ENCODE measurements around the gene SLCO1A2. TPM values are rescaled to one million over a fixed set of nuclear protein-coding genes. Genes with fewer than 3 reads are reported as not detected.

Gene SLCO1A2
- total and polyA plus RNA-seq, 2 experiments from 2014 or later: 10.2 to 10.8 TPM

DNA sequence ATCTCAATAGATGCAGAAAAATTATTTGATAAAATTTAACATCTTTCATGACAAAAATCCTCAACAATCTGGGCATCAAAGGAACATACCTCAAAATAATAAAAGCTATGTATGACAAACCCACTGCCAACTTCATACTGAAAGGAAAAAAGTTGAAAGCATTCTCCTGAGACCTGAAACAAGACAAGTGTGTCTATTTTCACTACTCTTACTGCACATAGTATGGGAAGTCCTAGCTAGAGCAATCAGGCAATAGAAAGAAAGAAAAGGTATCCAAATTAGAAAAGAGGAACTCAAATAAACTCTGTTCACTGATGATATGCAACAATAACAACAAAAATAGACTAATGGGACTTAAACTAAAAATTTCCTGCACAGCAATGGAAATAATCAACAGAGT is 113.6 kb downstream of the SLCO1A2 start (continued):
- TF ChIP-seq, protein P1, sequence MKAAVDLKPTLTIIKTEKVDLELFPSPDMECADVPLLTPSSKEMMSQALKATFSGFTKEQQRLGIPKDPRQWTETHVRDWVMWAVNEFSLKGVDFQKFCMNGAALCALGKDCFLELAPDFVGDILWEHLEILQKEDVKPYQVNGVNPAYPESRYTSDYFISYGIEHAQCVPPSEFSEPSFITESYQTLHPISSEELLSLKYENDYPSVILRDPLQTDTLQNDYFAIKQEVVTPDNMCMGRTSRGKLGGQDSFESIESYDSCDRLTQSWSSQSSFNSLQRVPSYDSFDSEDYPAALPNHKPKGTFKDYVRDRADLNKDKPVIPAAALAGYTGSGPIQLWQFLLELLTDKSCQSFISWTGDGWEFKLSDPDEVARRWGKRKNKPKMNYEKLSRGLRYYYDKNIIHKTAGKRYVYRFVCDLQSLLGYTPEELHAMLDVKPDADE (IDR thresholded peaks at IDR 0.05): no peak

- no peak overlapping the region for H3K4me3 ChIP-seq
Measured at GRCh38 chr12:21220266-21220665, 114.5 kb downstream of the SLCO1A2 start.

GRCh38 chr12:21219206-21219605 is 115.5 kb downstream of the SLCO1A2 start:
- no peak overlapping the region for H3K27ac Mint-ChIP-seq
- no peak for DNase-seq (ENCODE audit: low spot score)
- H4K20me1 ChIP-seq (replicated peaks; ENCODE audit: insufficient read depth): no peaks in the 10 kb centered on the region
- no peaks in the 10 kb centered on the region for H3K27me3 ChIP-seq (ENCODE audit: insufficient read depth)
- no peaks in the 10 kb centered on the region for H3K27me3 Mint-ChIP-seq (ENCODE audit: insufficient read depth, low read depth, poor library complexity)
- H3K4me3 Mint-ChIP-seq: no peak overlapping the region
- 0 out of 2 replicates have a peak, but pooled peaks cover 6% of the 10 kb centered on the region for H3K79me2 ChIP-seq (replicated peaks; ENCODE audit: insufficient read depth)
- H3K9me3 Mint-ChIP-seq: no peaks in the 10 kb centered on the region
- no peak for ATAC-seq
- H3K4me1 ChIP-seq (ENCODE audit: insufficient read depth): peaks cover 6% of the 10 kb centered on the region; the same call in 1 of the 2 replicates
- no peak overlapping the region for H3K27ac ChIP-seq (ENCODE audit: low read depth)
- no peaks in the 10 kb centered on the region for H3K36me3 ChIP-seq (ENCODE audit: insufficient read depth)
- no peak overlapping the region for H2AFZ ChIP-seq
- H3K4me2 ChIP-seq: no peak overlapping the region
- H3K9me2 ChIP-seq (ENCODE audit: insufficient read depth): no peaks in the 10 kb centered on the region
- 0 out of 3 replicates have a peak, but pooled peaks cover 4% of the 10 kb centered on the region for H3K36me3 Mint-ChIP-seq (ENCODE audit: low read depth)
- no peak overlapping the region for H3K4me3 ChIP-seq
- H3F3A ChIP-seq (replicated peaks; ENCODE audit: low read depth): no peaks in the 10 kb centered on the region
- peaks cover 5% of the 10 kb centered on the region; the same call in 1 of the 3 replicates for H3K4me1 Mint-ChIP-seq
- no peak for TF ChIP-seq JUNB (IDR thresholded peaks at IDR 0.05; ENCODE audit: unreplicated experiment)
- no peak for TF ChIP-seq EZH2phosphoT487 (IDR thresholded peaks at IDR 0.05; ENCODE audit: unreplicated experiment)
- TF ChIP-seq STAT1 (IDR thresholded peaks at IDR 0.05; ENCODE audit: unreplicated experiment): no peak

More at GRCh38 chr12:21220266-21220665, 114.5 kb downstream of the SLCO1A2 start:
- no peak overlapping the region for H3K27ac ChIP-seq (ENCODE audit: low read depth)
- H3K27me3 ChIP-seq (ENCODE audit: insufficient read depth): no peaks in the 10 kb centered on the region
- no peaks in the 10 kb centered on the region for H3K36me3 Mint-ChIP-seq (ENCODE audit: low read depth)
- H4K20me1 ChIP-seq (replicated peaks; ENCODE audit: insufficient read depth): no peaks in the 10 kb centered on the region
- H2AFZ ChIP-seq: no peak overlapping the region
- H3K4me1 ChIP-seq (ENCODE audit: insufficient read depth): peaks cover 6% of the 10 kb centered on the region; the same call in 1 of the 2 replicates
- no peaks in the 10 kb centered on the region for H3K27me3 Mint-ChIP-seq (ENCODE audit: insufficient read depth, low read depth, poor library complexity)
- DNase-seq (ENCODE audit: low spot score) (no peak), ATAC-seq (no peak)
- no peaks in the 10 kb centered on the region for H3K4me1 Mint-ChIP-seq
- no peak for TF ChIP-seq NANOG (IDR thresholded peaks at IDR 0.05; ENCODE audit: borderline replicate concordance)
- TF ChIP-seq EZH2phosphoT487 (IDR thresholded peaks at IDR 0.05; ENCODE audit: unreplicated experiment): no peak
- TF ChIP-seq JUNB (IDR thresholded peaks at IDR 0.05; ENCODE audit: unreplicated experiment): no peak
- no peak for TF ChIP-seq CREB1 (CRISPR knock-in tag; IDR thresholded peaks at IDR 0.05; ENCODE audit: low read depth)
- TF ChIP-seq STAT1 (IDR thresholded peaks at IDR 0.05; ENCODE audit: unreplicated experiment): no peak
- no peak for TF ChIP-seq REST (IDR thresholded peaks at IDR 0.05; ENCODE audit: unreplicated experiment)
- H3K79me2 ChIP-seq (replicated peaks; ENCODE audit: insufficient read depth): 0 out of 2 replicates have a peak, but pooled peaks cover 6% of the 10 kb centered on the region
- H3K9me2 ChIP-seq (ENCODE audit: insufficient read depth): no peaks in the 10 kb centered on the region
- H3K36me3 ChIP-seq (ENCODE audit: insufficient read depth): no peaks in the 10 kb centered on the region
- H3K4me3 Mint-ChIP-seq: no peak overlapping the region
- H3K4me2 ChIP-seq: no peak overlapping the region
- no peaks in the 10 kb centered on the region for H3F3A ChIP-seq (replicated peaks; ENCODE audit: low read depth)
- H3K9me3 Mint-ChIP-seq: no peaks in the 10 kb centered on the region
- no peak overlapping the region for H3K27ac Mint-ChIP-seq

Data from GM23338 (cell line).